ENCODE measurements around the gene PFDN6.

Gene PFDN6

DNA sequence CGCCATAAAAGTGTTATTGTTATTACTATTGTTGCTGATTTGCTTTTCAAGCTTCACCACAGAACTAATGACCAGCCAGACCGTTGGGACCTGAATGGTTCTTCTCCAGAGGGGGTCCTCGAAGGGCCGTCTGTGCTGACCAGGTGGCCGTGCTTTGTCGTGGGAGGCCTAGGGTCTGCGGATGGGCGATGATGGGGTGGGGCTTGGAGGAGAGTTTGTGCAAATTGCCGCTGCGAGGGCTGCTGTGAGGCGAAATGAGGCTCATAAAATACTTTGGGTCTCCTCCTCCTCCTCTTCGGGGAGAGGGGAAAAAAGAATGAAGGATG is 34.2 kb downstream of the PFDN6 start:
- peak overlapping the region; percentile 83 for H3K4me3 ChIP-seq (ENCODE audit: low read length)
- peaks cover 26% of the 10 kb centered on the region for H3K36me3 ChIP-seq (ENCODE audit: insufficient read depth, low read length)
- peak overlapping the region; percentile 98 for H3K4me2 ChIP-seq (ENCODE audit: low read length)
- peaks cover 43% of the 10 kb centered on the region for H3K4me1 ChIP-seq (ENCODE audit: control insufficient read depth, insufficient read depth, low read length)
- H3K27me3 ChIP-seq (ENCODE audit: control insufficient read depth, insufficient read depth, low read length), result no peaks in the 10 kb centered on the region
- H3K9ac ChIP-seq (ENCODE audit: low read depth, low read length), result peak overlapping the region; percentile 83
- no peaks in the 10 kb centered on the region for H3K9me3 ChIP-seq (replicated peaks; ENCODE audit: low read length)

GRCh38 chr6:33324125-33324524 is 34.7 kb downstream of the PFDN6 start:
- Histone ChIP-seq H3K9ac (ENCODE audit: low read depth, low read length) (no peak overlapping the region), H3K4me3 (ENCODE audit: low read length) (peak overlapping the region; percentile 83)

DNA sequence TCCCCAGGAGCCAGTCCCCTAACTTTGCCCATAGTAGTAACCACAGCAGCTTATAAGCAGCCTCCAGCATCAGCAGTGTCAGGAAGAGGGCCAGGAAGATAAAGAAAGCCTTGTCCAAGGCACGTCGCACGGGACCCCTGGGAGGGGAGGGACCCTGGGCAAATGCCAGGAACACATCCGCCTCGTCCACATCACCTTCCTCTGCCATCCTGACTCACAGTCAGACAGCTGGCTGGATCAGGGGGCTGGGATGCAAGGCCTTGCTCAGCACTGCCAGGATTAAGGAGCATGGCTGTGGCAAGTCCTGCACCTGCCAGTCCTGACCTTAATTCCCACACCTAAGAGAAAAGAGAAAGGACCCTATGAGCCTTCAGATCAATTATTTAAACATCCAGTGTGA is 39.7 kb downstream of the PFDN6 start:
- Histone ChIP-seq H3K4me1 (ENCODE audit: control insufficient read depth, insufficient read depth, low read length) (no peaks in the 10 kb centered on the region), H3K9me3 (replicated peaks; ENCODE audit: low read length) (no peaks in the 10 kb centered on the region), H3K36me3 (ENCODE audit: insufficient read depth, low read length) (no peaks in the 10 kb centered on the region), H3K27me3 (ENCODE audit: control insufficient read depth, insufficient read depth, low read length) (no peaks in the 10 kb centered on the region), H3K4me3 (ENCODE audit: low read length) (no peak overlapping the region), H3K9ac (ENCODE audit: low read depth, low read length) (no peak overlapping the region), H3K4me2 (ENCODE audit: low read length) (no peak overlapping the region)

More at GRCh38 chr6:33324125-33324524, 34.7 kb downstream of the PFDN6 start:
- Histone ChIP-seq H3K27me3 (ENCODE audit: control insufficient read depth, insufficient read depth, low read length) (no peaks in the 10 kb centered on the region), H3K4me1 (ENCODE audit: control insufficient read depth, insufficient read depth, low read length) (peaks cover 38% of the 10 kb centered on the region), H3K36me3 (ENCODE audit: insufficient read depth, low read length) (peaks cover 20% of the 10 kb centered on the region), H3K4me2 (ENCODE audit: low read length) (peak overlapping the region; percentile 98), H3K9me3 (replicated peaks; ENCODE audit: low read length) (no peaks in the 10 kb centered on the region)

- H3K9me3 ChIP-seq (replicated peaks; ENCODE audit: low read length), result no peaks in the 10 kb centered on the region
Measured at GRCh38 chr6:33330736-33331135, 41.3 kb downstream of the PFDN6 start.

DNA sequence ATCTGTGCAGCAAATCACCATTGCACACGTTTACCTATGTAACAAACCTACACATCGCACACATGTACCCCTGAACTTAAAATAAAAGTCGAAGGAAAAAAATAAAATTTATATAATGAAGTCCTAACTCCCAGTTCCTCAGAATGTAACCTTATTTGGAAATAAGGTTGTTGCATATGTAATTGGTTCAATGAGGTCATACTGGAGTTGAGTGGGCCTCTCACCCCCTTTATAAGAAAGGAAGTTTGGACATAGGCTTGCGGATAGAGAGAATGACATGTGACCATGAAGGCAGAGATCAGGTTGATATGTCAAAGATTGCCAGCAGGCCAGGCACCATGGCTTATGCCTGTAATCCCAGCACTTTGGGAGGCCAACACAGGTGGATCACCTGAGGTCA is 44.3 kb downstream of the PFDN6 start:
- H3K4me2 ChIP-seq (ENCODE audit: low read length), result no peak overlapping the region
- H3K36me3 ChIP-seq (ENCODE audit: insufficient read depth, low read length), result no peaks in the 10 kb centered on the region
- H3K9me3 ChIP-seq (replicated peaks; ENCODE audit: low read length), result no peaks in the 10 kb centered on the region
- no peak overlapping the region for H3K4me3 ChIP-seq (ENCODE audit: low read length)
- no peak overlapping the region for H3K9ac ChIP-seq (ENCODE audit: low read depth, low read length)
- H3K27me3 ChIP-seq (ENCODE audit: control insufficient read depth, insufficient read depth, low read length), result no peaks in the 10 kb centered on the region
- H3K4me1 ChIP-seq (ENCODE audit: control insufficient read depth, insufficient read depth, low read length), result no peaks in the 10 kb centered on the region

More at GRCh38 chr6:33330736-33331135, 41.3 kb downstream of the PFDN6 start:
- H3K4me3 ChIP-seq (ENCODE audit: low read length), result no peak overlapping the region
- no peak overlapping the region for H3K9ac ChIP-seq (ENCODE audit: low read depth, low read length)
- no peak overlapping the region for H3K4me2 ChIP-seq (ENCODE audit: low read length)
- no peaks in the 10 kb centered on the region for H3K4me1 ChIP-seq (ENCODE audit: control insufficient read depth, insufficient read depth, low read length)
- H3K27me3 ChIP-seq (ENCODE audit: control insufficient read depth, insufficient read depth, low read length), result no peaks in the 10 kb centered on the region
- H3K36me3 ChIP-seq (ENCODE audit: insufficient read depth, low read length), result no peaks in the 10 kb centered on the region

GRCh38 chr6:33335916-33336315 is 46.5 kb downstream of the PFDN6 start:
- Histone ChIP-seq H3K4me3 (ENCODE audit: low read length) (no peak overlapping the region), H3K4me1 (ENCODE audit: control insufficient read depth, insufficient read depth, low read length) (no peaks in the 10 kb centered on the region), H3K9ac (ENCODE audit: low read depth, low read length) (no peak overlapping the region), H3K27me3 (ENCODE audit: control insufficient read depth, insufficient read depth, low read length) (peaks cover 8% of the 10 kb centered on the region), H3K36me3 (ENCODE audit: insufficient read depth, low read length) (no peaks in the 10 kb centered on the region), H3K9me3 (replicated peaks; ENCODE audit: low read length) (no peaks in the 10 kb centered on the region), H3K4me2 (ENCODE audit: low read length) (no peak overlapping the region)

GRCh38 chr6:33336495-33336894 is 47.1 kb downstream of the PFDN6 start:
- no peak overlapping the region for H3K9ac ChIP-seq (ENCODE audit: low read depth, low read length)
- H3K9me3 ChIP-seq (replicated peaks; ENCODE audit: low read length), result no peaks in the 10 kb centered on the region
- H3K4me2 ChIP-seq (ENCODE audit: low read length), result no peak overlapping the region
- no peaks in the 10 kb centered on the region for H3K36me3 ChIP-seq (ENCODE audit: insufficient read depth, low read length)
- no peaks in the 10 kb centered on the region for H3K4me1 ChIP-seq (ENCODE audit: control insufficient read depth, insufficient read depth, low read length)
- peaks cover 13% of the 10 kb centered on the region for H3K27me3 ChIP-seq (ENCODE audit: control insufficient read depth, insufficient read depth, low read length)
- H3K4me3 ChIP-seq (ENCODE audit: low read length), result no peak overlapping the region

DNA sequence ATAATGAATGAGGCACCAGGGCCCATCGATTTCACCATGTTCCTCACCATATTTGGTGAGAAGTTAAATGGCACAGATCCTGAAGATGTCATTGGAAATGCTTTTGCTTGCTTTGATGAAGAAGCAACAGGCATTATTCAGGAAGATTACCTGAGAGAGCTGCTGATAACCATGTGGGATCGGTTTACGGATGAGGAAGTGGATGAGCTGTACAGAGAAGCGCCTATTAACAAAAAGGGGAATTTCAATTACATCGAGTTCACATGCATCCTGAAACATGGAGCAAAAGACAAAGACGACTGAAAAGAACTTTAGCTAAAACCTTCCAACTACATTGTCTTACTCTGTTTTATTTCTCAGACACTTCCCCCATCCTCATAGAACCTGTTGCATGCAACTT is 49.8 kb downstream of the PFDN6 start:
- Histone ChIP-seq H3K9ac (ENCODE audit: low read depth, low read length) (no peak overlapping the region), H3K36me3 (ENCODE audit: insufficient read depth, low read length) (no peaks in the 10 kb centered on the region), H3K27me3 (ENCODE audit: control insufficient read depth, insufficient read depth, low read length) (peaks cover 16% of the 10 kb centered on the region), H3K9me3 (replicated peaks; ENCODE audit: low read length) (no peaks in the 10 kb centered on the region), H3K4me3 (ENCODE audit: low read length) (no peak overlapping the region), H3K4me2 (ENCODE audit: low read length) (no peak overlapping the region), H3K4me1 (ENCODE audit: control insufficient read depth, insufficient read depth, low read length) (no peaks in the 10 kb centered on the region)

Data from skeletal muscle satellite cell (primary cell).